HepG2 (cell line): ENCODE measurements around the gene DLG4. TPM values are rescaled to one million over a fixed set of nuclear protein-coding genes. Genes with fewer than 3 reads are reported as not detected.

Experiments used
- CBFB ChIP-seq: sonication (generic); formaldehyde crosslinking; IDR thresholded peaks from 2 replicates; pipeline ENCODE4 v1.4.0; 2020; ENCODE audit warnings: missing genetic modification reagents
- GABPB1 ChIP-seq: IDR thresholded peaks from 2 replicates; pipeline ENCODE4 v1.6.1; 2016; ENCODE audit warnings: mild to moderate bottlenecking, missing genetic modification reagents, moderate library complexity, missing compliant biosample characterization
- MIER2 ChIP-seq: IDR thresholded peaks from 2 replicates; pipeline ENCODE4 v1.6.1; 2016; ENCODE audit warnings: missing biosample characterization, missing genetic modification reagents
- PHF8 ChIP-seq: sonication (generic); formaldehyde crosslinking; IDR thresholded peaks from 2 replicates; pipeline ENCODE4 v1.5.0; 2020; ENCODE audit warnings: missing genetic modification reagents
- RAD21 ChIP-seq: fragments of 450-650 bp; formaldehyde crosslinking; IDR thresholded peaks from 2 replicates; pipeline ENCODE4 v1.5.0; 2020; ENCODE audit warnings: mild to moderate bottlenecking
- SUZ12 ChIP-seq: fragments of 150-350 bp; IDR thresholded peaks from 2 replicates; pipeline ENCODE4 v1.6.1; 2014; ENCODE audit warnings: low read depth, low read length
- TEAD3 ChIP-seq: optimal IDR thresholded peaks from 2 replicates; pipeline ENCODE3; 2016; ENCODE audit warnings: borderline replicate concordance
- USF2 ChIP-seq, 2 experiments: sonication (generic) in 1 of 2; formaldehyde crosslinking in 1 of 2; IDR thresholded peaks; 2 replicates each; pipeline versions ENCODE4 v1.5.1 to v1.6.1; 2011 to 2020; ENCODE audit warnings: borderline replicate concordance in 1 of 2, low read depth in 1 of 2, low read length in 1 of 2, mild to moderate bottlenecking in 1 of 2, missing genetic modification reagents in 1 of 2, moderate library complexity in 1 of 2
- ZBTB34 ChIP-seq: sonication (generic); formaldehyde crosslinking; IDR thresholded peaks from 2 replicates; pipeline ENCODE4 v1.8.0; 2022; ENCODE audit warnings: mild to moderate bottlenecking, missing genetic modification reagents
- ZFP90 ChIP-seq: sonication (generic); formaldehyde crosslinking; IDR thresholded peaks from 2 replicates; pipeline ENCODE4 v1.8.0; 2022; ENCODE audit warnings: missing genetic modification reagents, mild to moderate bottlenecking, inconsistent platforms, borderline replicate concordance
- ZNF143 ChIP-seq: sonication (generic); formaldehyde crosslinking; IDR thresholded peaks from 2 replicates; pipeline ENCODE4 v1.4.0; 2020; ENCODE audit warnings: missing genetic modification reagents
- ZNF33B ChIP-seq: sonication (generic); formaldehyde crosslinking; IDR thresholded peaks from 2 replicates; pipeline ENCODE4 v1.5.1; 2020; ENCODE audit warnings: mild to moderate bottlenecking, missing genetic modification reagents
- ZZZ3 ChIP-seq: sonication (generic); formaldehyde crosslinking; IDR thresholded peaks from 2 replicates; pipeline ENCODE4 v1.4.0; 2020; ENCODE audit warnings: missing genetic modification reagents, mild to moderate bottlenecking, borderline replicate concordance
- polyA plus RNA-seq, 8 experiments: library from polyadenylated mRNA; depleted of rRNA in 3 of 8; stranded (reverse) in 7 of 8; unstranded in 1 of 8; fragments of >200 nt; fragmentation: Illumina TruSeq in 4 of 8; extraction: Trizol in 4 of 8; gene quantifications; 2 replicates each; pipeline versions ENCODE4 v1.2.1 to v1.2.3, GENCODE V29; 2011 to 2016; ENCODE audit warnings: low read depth in 4 of 8, missing spikeins in 1 of 8, mixed read lengths in 1 of 8; ENCODE audit not compliant: insufficient read depth in 1 of 8
- total RNA-seq, 5 experiments: library from RNA; depleted of rRNA; stranded (reverse); fragments of >200 nt; fragmentation: Illumina TruSeq; extraction: Trizol; gene quantifications; 2 replicates each; pipeline ENCODE4 v1.2.3, GENCODE V29; 2016; ENCODE audit warnings: low read depth in 1 of 5

The DLG4 gene
- total and polyA plus RNA-seq, 2 of the 13 experiments (the other 11 are each of a cell fraction or from before 2014, with no cell fraction given): 0.71 to 4.3 TPM

GRCh38 chr17:7191571-7192270 is 27.9 kb downstream of the DLG4 start (continued):
- peak; percentile 35 for TF ChIP-seq USF2 (IDR thresholded peaks at IDR 0.05; ENCODE audit: low read depth, low read length)
- TF ChIP-seq USF2 (CRISPR knock-in tag; IDR thresholded peaks at IDR 0.05; ENCODE audit: borderline replicate concordance): peak; percentile 61; the same call in 1 of the 2 replicates
- 0 out of 2 replicates have a peak, but pooled peaks have one; percentile 17 for TF ChIP-seq PHF8 (CRISPR knock-in tag)
- 0 out of 2 replicates have a peak, but pooled peaks have one; percentile 38 for TF ChIP-seq ZFP90 (CRISPR knock-in tag)
- TF ChIP-seq RAD21 (CRISPR knock-in tag): 0 out of 2 replicates have a peak, but pooled peaks have one; percentile 8
- no peak for TF ChIP-seq ZZZ3
- TF ChIP-seq MIER2 (CRISPR knock-in tag): peak; percentile 87
- peak; percentile 39; the same call in 1 of the 2 replicates for TF ChIP-seq ZNF33B (CRISPR knock-in tag)
- TF ChIP-seq GABPB1 (CRISPR knock-in tag): peak; percentile 84
- TF ChIP-seq SUZ12: peak; percentile 94
- peak; percentile 91 for TF ChIP-seq TEAD3
- peak; percentile 95 for TF ChIP-seq ZNF143 (CRISPR knock-in tag)
- TF ChIP-seq ZBTB34: no peak
- TF ChIP-seq CBFB: no peak
